HG03139 (cell line): ENCODE results near the gene GMPPA.

ENCODE experiments used
- ATAC-seq: cut with Tn5 transposase; IDR thresholded peaks from one replicate; pipeline ENCODE4 v1.9.1; 2021; ENCODE audit not compliant: unreplicated experiment

Gene GMPPA

DNA sequence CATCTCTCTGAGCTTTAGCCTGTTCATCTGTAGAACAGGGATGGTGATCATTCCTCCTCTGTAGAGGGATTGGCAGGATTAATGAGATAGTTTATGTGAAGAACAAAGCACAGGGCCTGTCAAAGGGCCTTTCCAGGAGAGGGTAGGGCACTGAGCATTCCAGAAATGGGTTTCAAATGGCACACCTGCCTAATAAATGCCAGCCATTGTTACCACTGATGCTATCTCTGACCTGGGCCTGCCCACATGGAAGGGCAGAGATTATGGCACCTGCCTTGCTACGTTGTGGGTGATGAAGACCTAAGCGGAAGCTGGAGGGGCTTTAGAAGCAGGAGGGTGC, 31.0 kb upstream of the GMPPA start:
- no peak for ATAC-seq

DNA sequence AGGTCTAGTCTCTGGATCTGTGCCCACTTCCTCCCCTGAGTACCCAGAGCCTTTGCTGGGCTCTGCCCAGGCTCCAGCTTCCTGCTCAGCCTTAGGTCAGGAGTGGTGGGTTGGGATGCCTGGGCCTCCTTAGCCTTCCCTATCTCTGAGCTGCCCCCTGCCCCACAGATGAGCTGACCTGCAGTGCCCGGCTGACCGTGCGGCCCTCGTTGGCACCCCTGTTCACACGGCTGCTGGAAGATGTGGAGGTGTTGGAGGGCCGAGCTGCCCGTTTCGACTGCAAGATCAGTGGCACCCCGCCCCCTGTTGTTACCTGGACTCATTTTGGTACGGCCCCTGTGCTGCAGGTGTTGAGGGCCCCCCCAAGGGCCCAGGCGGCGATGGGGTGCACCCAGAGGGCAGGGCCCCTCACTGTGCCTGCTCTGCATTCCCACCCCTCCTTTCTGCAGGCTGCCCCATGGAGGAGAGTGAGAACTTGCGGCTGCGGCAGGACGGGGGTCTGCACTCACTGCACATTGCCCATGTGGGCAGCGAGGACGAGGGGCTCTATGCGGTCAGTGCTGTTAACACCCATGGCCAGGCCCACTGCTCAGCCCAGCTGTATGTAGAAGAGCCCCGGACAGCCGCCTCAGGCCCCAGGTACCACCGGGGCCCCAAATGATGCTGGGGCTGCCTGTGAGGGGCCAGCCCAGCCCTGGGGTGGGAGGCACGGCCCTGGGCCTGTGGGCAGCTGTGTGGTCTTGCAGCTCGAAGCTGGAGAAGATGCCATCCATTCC, 30.1 kb upstream of the GMPPA start:
- no peak for ATAC-seq

DNA sequence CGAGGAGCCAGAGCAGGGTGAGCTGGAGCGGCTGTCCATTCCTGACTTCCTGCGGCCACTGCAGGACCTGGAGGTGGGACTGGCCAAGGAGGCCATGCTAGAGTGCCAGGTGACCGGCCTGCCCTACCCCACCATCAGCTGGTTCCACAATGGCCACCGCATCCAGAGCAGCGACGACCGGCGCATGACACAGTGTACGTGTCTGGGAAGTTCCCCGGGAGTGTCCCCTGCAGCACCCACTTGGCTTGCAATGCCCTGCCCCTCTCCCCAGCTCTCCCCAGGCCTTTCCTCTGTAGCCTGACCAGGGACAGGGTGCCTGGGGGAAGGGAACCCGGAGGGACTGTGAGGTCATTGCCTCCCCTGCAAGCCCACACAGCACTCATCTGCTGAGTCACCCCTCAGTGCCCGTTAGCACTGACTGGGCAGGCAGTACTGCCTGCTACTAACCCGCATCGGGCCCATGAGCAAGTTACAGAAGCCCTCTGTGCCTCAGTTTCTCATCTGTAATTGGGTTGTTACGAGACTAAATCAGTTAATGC, 29.4 kb upstream of the GMPPA start:
- no peak for ATAC-seq

DNA sequence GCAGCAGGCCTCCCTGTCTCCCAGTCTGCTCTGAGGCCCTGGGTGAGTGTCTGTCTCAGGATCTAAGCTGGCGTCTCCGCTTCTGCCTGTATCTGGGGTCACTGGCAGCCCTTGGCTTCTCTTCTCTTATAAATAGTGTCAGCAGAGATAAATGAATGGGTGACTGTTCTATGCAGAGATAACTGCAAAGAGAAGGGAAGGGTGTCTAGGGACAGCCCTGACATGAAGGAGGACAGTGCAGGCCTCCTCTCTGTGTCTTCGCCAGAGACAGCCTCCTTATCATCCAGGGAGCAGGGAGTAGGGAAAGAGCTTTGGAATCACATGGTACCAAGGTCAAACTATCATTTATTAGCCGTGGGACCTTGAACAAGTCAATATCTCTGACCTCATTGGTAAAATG, 28.3 kb upstream of the GMPPA start:
- no peak for ATAC-seq

DNA sequence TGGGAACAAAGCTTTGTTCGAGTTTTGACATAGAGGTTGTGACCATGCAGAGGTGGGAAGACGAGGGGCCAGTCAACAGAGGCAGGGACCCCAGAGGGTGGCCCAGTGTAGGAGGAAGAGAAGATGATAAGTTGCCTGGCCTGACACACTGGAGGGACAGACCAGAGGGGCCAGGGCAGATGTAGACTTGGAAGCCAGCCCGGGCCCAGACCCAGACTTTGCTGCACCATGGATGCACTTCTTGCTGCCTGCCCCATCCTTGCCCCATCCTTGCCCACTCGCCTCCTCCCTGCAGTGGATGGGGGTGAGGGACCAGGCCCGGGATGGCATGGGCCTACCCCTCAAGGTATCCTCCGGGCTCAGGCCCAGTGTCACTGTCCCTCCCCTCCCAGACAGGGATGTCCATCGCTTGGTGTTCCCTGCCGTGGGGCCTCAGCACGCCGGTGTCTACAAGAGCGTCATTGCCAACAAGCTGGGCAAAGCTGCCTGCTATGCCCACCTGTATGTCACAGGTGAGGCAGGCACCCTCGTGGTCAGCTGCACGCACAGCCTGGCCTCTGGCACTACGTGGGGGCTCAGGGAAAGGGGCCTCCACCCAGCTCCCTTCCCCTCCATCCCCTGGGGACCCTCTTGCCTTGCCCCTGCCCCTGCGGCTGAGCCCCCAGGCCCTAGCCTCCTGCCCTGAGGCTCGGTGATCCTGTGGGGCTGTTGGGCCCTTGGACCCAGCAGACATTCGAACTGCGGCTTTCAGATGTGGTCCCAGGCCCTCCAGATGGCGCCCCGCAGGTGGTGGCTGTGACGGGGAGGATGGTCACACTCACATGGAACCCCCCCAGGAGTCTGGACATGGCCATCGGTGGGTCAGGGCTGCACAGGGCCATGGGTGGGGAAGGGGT, 27.0 kb upstream of the GMPPA start:
- ATAC-seq, result no peak

DNA sequence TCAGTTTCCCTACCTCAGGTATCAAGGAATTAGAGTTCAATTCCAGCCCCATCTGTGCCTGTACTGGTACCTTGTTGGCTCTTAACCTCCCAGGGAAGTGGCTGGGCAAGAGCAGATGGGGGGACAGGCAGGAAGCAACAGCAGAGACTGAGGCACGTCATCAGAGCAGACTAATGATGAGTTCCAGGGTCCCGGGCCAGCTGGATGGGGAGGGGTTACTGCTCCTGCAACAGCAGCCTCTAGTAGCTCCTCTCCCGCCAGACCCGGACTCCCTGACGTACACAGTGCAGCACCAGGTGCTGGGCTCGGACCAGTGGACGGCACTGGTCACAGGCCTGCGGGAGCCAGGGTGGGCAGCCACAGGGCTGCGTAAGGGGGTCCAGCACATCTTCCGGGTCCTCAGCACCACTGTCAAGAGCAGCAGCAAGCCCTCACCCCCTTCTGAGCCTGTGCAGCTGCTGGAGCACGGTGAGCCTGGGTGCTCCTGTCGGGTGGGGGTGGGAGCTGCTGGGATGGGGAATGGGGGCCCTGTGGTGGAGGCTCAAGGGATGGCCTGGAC, 26.0 kb upstream of the GMPPA start:
- ATAC-seq, result no peak

DNA sequence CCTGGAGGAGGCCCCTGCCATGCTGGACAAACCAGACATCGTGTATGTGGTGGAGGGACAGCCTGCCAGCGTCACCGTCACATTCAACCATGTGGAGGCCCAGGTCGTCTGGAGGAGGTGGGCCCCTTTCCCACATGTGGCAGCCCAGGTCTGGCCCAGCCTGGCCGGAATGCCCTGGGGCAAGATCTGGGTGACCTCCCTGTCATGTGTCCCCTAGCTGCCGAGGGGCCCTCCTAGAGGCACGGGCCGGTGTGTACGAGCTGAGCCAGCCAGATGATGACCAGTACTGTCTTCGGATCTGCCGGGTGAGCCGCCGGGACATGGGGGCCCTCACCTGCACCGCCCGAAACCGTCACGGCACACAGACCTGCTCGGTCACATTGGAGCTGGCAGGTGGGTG, 25.2 kb upstream of the GMPPA start:
- ATAC-seq, result no peak

DNA sequence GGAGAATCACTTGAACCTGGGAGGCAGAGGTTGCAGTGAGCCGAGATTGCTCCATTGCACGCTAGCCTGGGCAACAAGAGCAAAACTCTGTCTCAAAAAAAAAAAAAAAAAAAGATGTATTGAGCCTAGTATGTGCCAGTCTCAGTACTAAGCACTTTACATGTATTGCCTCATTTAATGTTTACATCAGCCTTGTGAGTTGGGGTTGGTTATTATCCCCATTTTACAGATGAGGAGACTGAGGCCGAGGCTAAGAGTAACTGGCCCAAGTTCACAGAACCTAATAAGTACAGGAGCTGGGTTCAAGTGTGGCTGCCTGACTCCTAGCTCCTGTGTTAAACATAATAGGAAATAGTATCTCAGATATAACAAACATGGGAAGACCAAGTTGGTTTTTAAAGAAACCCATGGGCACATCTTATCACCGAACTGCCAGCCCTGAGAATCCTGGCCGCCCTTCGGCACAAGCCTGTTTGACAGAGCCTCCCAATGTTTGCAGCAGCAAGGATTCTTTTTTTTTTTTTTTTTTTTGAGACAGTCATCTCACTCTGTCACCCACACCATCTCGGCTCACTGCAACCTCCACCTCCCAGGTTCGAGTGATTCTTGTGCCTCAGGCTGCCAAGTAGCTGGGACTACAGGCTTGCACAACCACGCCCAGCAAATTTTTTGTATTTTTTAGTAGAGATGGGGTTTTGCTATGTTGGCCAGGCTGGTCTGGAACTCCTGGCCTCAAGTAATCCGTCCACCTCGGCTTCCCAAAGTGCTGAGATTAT, 24.2 kb upstream of the GMPPA start:
- ATAC-seq, result no peak

DNA sequence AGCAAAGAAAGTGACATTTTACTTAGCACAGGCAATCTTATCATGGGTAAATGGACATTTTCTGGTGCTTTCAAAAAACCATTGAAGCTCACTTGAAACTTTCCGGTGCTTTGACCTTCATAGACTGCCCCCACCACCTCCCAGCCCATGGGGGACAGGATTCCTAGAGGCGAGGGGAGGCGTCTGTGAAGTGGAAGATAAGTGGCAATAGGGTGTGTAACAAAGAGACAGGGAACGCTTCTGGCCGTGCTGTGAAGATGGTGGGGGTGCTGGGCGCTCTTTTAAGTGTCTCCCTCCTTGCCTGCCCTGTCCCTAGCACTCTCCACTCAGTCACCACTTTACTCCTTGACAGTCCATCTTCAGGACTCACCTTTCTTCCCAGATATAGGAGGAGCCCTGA, 23.4 kb upstream of the GMPPA start:
- no peak for ATAC-seq

DNA sequence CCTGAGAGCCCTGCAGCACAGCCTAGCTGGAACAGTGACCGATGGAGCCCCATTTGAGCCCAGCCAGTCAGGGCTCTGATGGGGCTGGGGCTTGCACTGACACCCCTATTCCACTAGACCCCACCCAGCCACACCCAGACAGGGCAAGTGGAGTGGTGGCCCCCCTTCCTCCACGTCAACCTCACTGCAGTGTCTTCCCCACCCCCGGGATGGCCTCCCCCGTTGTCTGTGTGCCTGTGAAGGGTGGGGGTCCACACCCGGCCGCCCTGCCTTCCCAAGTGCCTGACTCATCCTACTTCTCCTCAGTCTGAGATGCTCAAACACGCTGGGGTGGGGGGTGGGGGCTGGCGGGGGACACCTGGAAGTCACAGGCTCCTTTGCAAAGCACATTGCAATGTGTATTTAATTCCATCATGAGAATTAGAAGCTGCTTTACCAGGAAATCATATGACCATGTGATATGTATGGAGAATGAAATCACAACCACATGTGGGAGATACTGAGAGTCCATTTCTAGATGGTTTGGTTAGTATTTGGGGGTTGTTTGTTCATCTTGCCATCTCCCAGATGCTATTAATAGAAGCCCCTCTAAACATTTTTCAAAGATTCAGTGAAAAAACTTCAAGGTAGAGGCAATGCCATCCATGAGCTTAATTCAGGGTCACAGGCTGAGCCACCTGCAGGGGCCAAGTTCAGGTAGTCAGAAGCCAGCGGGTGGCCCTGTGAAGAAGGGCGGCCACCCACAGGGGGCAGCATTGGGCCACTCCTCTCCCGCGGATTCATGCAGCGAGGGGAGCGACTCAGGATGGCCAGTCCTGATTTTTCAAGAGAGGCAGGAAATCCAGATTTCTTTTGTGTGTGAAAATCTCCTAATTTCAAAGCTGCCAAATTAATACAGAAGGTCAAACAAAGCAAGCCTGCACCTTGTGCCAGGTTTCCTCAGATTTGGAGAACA, 22.7 kb upstream of the GMPPA start:
- ATAC-seq, result no peak

DNA sequence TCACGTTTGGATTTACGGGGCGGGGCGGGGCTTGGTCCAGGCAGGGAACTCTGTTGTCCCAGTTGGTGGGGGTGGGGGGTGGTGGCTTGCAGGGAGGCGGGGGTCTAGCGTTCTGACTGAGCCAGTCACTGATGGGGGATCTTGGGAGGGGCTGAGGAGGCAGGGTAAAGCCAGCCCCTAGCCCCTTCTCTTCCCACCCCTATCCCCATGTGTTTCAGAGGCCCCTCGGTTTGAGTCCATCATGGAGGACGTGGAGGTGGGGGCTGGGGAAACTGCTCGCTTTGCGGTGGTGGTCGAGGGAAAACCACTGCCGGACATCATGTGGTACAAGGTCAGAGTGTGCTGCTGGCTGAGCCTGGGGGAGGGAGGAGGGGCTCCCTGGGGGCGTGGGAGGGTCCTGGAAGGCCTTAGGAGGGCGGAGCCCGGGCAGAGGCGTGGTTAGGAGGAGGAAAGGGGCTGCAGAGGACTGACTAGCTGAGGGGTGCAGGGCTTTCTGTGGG, 22.0 kb upstream of the GMPPA start:
- ATAC-seq, result no peak

DNA sequence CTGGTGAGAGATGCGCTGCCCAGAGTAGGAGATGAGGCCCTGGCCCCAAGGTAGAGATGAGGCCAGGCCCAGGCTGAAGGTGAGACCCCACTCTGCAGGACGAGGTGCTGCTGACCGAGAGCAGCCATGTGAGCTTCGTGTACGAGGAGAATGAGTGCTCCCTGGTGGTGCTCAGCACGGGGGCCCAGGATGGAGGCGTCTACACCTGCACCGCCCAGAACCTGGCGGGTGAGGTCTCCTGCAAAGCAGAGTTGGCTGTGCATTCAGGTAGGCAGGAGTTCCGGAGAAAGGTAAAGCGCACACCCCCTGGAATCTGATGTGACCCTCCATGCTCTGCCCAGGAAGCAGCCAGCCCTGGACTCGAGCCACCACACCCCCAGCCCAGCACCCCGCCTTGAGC, 21.5 kb upstream of the GMPPA start:
- no peak for ATAC-seq

DNA sequence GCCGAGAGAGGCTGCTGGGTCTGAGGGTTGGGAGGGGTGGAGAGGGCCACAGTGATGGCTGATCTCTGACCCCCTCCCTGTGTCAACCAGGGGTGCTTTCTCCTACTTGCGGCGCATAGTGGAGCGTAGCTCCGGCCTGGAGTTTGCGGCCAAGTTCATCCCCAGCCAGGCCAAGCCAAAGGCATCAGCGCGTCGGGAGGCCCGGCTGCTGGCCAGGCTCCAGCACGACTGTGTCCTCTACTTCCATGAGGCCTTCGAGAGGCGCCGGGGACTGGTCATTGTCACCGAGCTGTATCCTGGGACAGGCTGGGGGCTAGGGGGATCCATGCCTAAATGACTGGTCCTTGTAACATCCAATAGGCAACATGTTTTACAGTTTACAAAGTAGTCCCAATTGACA, 20.9 kb upstream of the GMPPA start:
- ATAC-seq, result no peak

DNA sequence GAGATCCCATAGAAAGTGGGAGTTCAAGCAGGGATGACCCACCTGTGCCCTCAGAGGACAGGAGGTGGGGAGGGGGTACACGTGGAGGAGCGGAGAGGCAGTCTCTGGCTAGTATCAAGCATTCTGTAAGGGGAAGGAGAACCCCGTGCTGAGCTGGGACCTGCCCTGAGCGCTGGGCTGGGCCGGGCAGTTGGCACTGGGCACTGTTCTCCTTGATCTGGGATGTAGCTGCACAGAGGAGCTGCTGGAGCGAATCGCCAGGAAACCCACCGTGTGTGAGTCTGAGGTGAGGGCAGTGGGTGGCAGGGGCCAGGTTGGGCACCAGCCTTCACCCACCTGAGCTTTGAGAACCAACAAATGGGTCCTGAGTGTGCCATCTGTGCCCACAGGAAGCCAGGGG, 19.8 kb upstream of the GMPPA start:
- no peak for ATAC-seq

DNA sequence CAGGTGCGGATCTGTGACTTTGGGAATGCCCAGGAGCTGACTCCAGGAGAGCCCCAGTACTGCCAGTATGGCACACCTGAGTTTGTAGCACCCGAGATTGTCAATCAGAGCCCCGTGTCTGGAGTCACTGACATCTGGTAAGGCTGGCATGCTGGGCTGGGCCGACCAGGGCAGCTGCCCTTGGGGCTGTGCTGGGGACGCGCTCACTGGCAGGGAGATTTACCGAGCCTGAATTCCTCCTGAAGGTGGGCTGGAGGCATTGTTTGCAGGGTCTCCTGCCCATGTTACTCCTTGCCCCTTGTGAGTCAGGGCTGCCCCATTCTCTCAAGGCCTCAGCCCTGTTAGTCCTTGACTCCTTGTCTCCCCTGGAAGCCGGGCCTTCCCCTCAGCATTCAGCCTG, 18.7 kb upstream of the GMPPA start:
- ATAC-seq, result no peak

DNA sequence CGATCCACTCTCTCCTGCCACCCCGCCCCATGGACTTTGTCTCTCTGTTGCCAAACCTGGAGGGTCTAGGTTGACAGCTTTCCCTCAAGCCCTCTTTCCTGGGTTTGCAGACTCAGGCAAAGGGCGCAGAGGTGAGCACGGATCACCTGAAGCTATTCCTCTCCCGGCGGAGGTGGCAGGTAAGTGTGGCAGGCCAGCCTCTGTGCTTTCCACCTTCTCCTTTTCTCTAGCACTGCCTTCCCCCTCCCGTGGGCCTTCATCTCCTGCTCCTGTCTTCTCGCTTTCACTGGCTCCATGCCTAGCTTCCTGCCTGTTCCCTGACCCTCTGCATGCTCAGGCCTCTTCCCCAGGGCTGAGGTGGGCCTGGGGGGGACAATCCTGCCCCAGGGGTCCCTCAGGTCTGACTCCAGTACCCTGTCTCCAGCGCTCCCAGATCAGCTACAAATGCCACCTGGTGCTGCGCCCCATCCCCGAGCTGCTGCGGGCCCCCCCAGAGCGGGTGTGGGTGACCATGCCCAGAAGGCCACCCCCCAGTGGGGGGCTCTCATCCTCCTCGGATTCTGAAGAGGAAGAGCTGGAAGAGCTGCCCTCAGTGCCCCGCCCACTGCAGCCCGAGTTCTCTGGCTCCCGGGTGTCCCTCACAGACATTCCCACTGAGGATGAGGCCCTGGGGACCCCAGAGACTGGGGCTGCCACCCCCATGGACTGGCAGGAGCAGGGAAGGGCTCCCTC, 15.9 kb upstream of the GMPPA start:
- ATAC-seq, result no peak

DNA sequence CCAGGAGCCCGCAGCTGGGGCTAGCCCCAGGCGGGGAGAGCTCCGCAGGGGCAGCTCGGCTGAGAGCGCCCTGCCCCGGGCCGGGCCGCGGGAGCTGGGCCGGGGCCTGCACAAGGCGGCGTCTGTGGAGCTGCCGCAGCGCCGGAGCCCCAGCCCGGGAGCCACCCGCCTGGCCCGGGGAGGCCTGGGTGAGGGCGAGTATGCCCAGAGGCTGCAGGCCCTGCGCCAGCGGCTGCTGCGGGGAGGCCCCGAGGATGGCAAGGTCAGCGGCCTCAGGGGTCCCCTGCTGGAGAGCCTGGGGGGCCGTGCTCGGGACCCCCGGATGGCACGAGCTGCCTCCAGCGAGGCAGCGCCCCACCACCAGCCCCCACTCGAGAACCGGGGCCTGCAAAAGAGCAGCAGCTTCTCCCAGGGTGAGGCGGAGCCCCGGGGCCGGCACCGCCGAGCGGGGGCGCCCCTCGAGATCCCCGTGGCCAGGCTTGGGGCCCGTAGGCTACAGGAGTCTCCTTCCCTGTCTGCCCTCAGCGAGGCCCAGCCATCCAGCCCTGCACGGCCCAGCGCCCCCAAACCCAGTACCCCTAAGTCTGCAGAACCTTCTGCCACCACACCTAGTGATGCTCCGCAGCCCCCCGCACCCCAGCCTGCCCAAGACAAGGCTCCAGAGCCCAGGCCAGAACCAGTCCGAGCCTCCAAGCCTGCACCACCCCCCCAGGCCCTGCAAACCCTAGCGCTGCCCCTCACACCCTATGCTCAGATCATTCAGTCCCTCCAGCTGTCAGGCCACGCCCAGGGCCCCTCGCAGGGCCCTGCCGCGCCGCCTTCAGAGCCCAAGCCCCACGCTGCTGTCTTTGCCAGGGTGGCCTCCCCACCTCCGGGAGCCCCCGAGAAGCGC, 15.0 kb upstream of the GMPPA start:
- ATAC-seq, result no peak
